OCI-LY7 (cell line): ENCODE measurements around the gene ASB4. TPM values are rescaled to one million over a fixed set of nuclear protein-coding genes. Genes with fewer than 3 reads are reported as not detected.

ENCODE experiments used
- BruUV-seq: library from RNA; stranded (reverse); fragments of 400-500 nt; replicated peaks from 2 replicates; lab custom pipeline; 2021; lab: Mats Ljungman, UMichigan
- CTCF ChIA-PET: fragments of 300-600 bp; sonication (Branson Sonifier 250); formaldehyde crosslinking; loops from one replicate; lab custom pipeline; 2022; ENCODE audit warnings: antibody characterized with exemption; ENCODE audit not compliant: unreplicated experiment; lab: Charles Lee
- POLR2A ChIA-PET: fragments of 300-600 bp; sonication (Branson Sonifier 250); formaldehyde crosslinking; loops from one replicate; lab custom pipeline; 2022; ENCODE audit warnings: antibody characterized with exemption; lab: Charles Lee
- DNase-seq: peaks from one replicate; pipeline ENCODE4 v3.0.0-alpha.2; 2015; ENCODE audit warnings: low spot score
- H2AFZ ChIP-seq: fragments of 200-600 bp; sonication (generic), shearing (Covaris generic); 2 replicates; pipeline ENCODE4 v1.6.1; 2014; ENCODE audit warnings: mild to moderate bottlenecking, antibody characterized with exemption, low read length, moderate library complexity
- H3K27ac ChIP-seq: fragments of 200-600 bp; sonication (generic); 2 replicates; pipeline ENCODE4 v1.5.1; 2014; ENCODE audit warnings: mixed run types, low read depth, mild to moderate bottlenecking, moderate library complexity, low read length, inconsistent platforms; ENCODE audit not compliant: poor library complexity, severe bottlenecking
- H3K36me3 ChIP-seq: fragments of 200-600 bp; sonication (generic); 2 replicates; pipeline ENCODE4 v1.6.1; 2014; ENCODE audit warnings: mild to moderate bottlenecking, antibody characterized with exemption, low read length, moderate library complexity, mixed read lengths; ENCODE audit not compliant: insufficient read depth
- H3K4me1 ChIP-seq: fragments of 200-600 bp; sonication (generic); 2 replicates; pipeline ENCODE4 v1.5.1; 2014; ENCODE audit warnings: mild to moderate bottlenecking, low read length; ENCODE audit not compliant: insufficient read depth, poor library complexity, severe bottlenecking
- H3K4me2 ChIP-seq: fragments of 200-600 bp; sonication (generic); 2 replicates; pipeline ENCODE4 v1.6.1; 2014; ENCODE audit warnings: mild to moderate bottlenecking, low read length
- H3K4me3 ChIP-seq: fragments of 200-600 bp; sonication (generic); 2 replicates; pipeline ENCODE4 v1.5.1; 2014; ENCODE audit warnings: mild to moderate bottlenecking, low read depth, low read length; ENCODE audit not compliant: poor library complexity, severe bottlenecking
- H3K79me2 ChIP-seq: fragments of 200-600 bp; sonication (generic); 2 replicates; pipeline ENCODE4 v1.6.1; 2016; ENCODE audit warnings: low read depth, mild to moderate bottlenecking, low read length, moderate library complexity, mixed read lengths; ENCODE audit not compliant: insufficient read depth
- H3K9me2 ChIP-seq: fragments of 200-600 bp; sonication (generic); 2 replicates; pipeline ENCODE4 v1.6.1; 2016; ENCODE audit warnings: mild to moderate bottlenecking, low read length, mixed read lengths; ENCODE audit not compliant: insufficient read depth
- H3K9me3 ChIP-seq: fragments of 200-600 bp; sonication (generic); 2 replicates; pipeline ENCODE4 v1.6.1; 2014; ENCODE audit warnings: mild to moderate bottlenecking, mixed run types, low read length, mixed read lengths
- H4K20me1 ChIP-seq: fragments of 200-600 bp; sonication (generic); 2 replicates; pipeline ENCODE4 v1.6.1; 2014; ENCODE audit warnings: mild to moderate bottlenecking, antibody characterized with exemption, low read length, moderate library complexity, mixed read lengths; ENCODE audit not compliant: insufficient read depth
- EZH2phosphoT487 ChIP-seq: fragments of 200-600 bp; sonication (generic); IDR thresholded peaks from 2 replicates; pipeline ENCODE4 v1.6.1; 2018; ENCODE audit warnings: low read depth, borderline replicate concordance, mild to moderate bottlenecking, mixed run types, antibody characterized with exemption, low read length, moderate library complexity, mixed read lengths
- intact Hi-C: fragments of 100-400 bp; cut with micrococcal nuclease; formaldehyde crosslinking; loops from one replicate; pipeline ENCODE4 v1.10.0; 2022; ENCODE audit not compliant: unreplicated experiment
- total RNA-seq, 2 experiments: library from RNA; depleted of rRNA in 1 of 2; stranded (reverse); fragments of >200 nt in 1 of 2; shearing (Covaris generic) in 1 of 2; gene quantifications; 2 replicates each; pipeline ENCODE4 v1.2.3, GENCODE V29; 2014 to 2022
- TF ChIP-seq, protein P1 (sequence below): fragments of 200-600 bp; sonication (generic); conservative IDR thresholded peaks from 2 replicates; pipeline ENCODE4 v1.5.1; 2014; ENCODE audit warnings: mild to moderate bottlenecking, antibody characterized with exemption, low read length, moderate library complexity, mixed read lengths

ASB4 gene
- total RNA-seq, 2 experiments from 2014 or later, result not detected

DNA sequence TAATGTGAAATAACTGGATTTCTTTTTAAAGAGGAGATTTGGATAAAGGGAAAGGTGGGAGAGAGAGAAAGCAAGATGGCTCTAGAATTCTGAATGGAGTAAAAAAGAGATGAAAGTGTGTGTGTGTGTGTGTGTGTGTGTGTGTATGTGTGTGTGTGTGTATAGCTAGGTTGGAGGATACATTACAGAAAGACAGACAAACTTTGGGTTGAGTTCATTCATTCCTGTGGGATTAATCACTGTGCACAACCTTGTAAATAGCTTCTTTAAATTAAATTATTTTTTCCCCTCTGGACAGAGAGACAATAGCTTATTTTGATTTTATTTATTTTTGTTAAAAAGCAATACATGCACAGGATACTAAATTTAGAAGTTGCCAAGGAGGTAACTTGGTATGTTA is 7.5 kb downstream of the ASB4 start:
- no TSS peak for BruUV-seq
- H3K27ac ChIP-seq, result no peak overlapping the region
- no peaks in the 10 kb centered on the region for H3K4me1 ChIP-seq
- H3K36me3 ChIP-seq, result no peaks in the 10 kb centered on the region
- CTCF ChIA-PET, result no interaction called here
- no peak for DNase-seq
- no peak overlapping the region for H3K4me3 ChIP-seq
- H3K9me3 ChIP-seq, result no peaks in the 10 kb centered on the region
- H2AFZ ChIP-seq, result no peak overlapping the region
- intact Hi-C loops, result no loop called here
- POLR2A ChIA-PET, result no interaction called here
- H3K9me2 ChIP-seq, result no peaks in the 10 kb centered on the region
- H3K4me2 ChIP-seq, result no peak overlapping the region
- H4K20me1 ChIP-seq, result no peaks in the 10 kb centered on the region
- H3K79me2 ChIP-seq, result no peaks in the 10 kb centered on the region
- TF ChIP-seq, protein P1, sequence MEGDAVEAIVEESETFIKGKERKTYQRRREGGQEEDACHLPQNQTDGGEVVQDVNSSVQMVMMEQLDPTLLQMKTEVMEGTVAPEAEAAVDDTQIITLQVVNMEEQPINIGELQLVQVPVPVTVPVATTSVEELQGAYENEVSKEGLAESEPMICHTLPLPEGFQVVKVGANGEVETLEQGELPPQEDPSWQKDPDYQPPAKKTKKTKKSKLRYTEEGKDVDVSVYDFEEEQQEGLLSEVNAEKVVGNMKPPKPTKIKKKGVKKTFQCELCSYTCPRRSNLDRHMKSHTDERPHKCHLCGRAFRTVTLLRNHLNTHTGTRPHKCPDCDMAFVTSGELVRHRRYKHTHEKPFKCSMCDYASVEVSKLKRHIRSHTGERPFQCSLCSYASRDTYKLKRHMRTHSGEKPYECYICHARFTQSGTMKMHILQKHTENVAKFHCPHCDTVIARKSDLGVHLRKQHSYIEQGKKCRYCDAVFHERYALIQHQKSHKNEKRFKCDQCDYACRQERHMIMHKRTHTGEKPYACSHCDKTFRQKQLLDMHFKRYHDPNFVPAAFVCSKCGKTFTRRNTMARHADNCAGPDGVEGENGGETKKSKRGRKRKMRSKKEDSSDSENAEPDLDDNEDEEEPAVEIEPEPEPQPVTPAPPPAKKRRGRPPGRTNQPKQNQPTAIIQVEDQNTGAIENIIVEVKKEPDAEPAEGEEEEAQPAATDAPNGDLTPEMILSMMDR, result no peak

DNA sequence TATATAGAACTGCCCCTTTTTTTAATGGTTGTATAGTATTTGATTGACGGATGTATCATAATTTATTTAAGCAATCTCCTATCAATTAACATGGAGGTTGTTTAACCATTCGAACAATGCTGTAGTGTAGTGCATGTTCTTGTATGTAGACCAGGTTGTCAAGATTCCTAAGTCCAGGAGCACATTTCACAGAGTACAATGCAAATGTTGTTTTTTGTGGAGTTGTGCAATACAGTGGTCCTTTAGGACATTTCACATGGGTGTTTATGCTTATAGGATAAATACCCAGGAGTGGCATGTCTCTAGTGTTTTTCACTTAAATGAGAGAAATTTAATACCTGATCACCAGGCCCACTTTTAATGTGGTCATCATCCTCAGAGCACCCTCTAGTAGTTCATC is 8.1 kb downstream of the ASB4 start:
- intact Hi-C loops, result no loop called here
- ChIA-PET CTCF (no interaction called here), POLR2A (no interaction called here)
- Histone ChIP-seq H3K9me3 (no peaks in the 10 kb centered on the region), H2AFZ (no peak overlapping the region), H3K4me3 (no peak overlapping the region), H3K79me2 (no peaks in the 10 kb centered on the region), H3K4me2 (no peak overlapping the region), H3K27ac (no peak overlapping the region), H3K36me3 (no peaks in the 10 kb centered on the region), H4K20me1 (no peaks in the 10 kb centered on the region), H3K9me2 (no peaks in the 10 kb centered on the region), H3K4me1 (no peaks in the 10 kb centered on the region)
- no peak for DNase-seq
- TF ChIP-seq, protein P1, result no peak
- no peak for TF ChIP-seq EZH2phosphoT487
- no TSS peak for BruUV-seq

DNA sequence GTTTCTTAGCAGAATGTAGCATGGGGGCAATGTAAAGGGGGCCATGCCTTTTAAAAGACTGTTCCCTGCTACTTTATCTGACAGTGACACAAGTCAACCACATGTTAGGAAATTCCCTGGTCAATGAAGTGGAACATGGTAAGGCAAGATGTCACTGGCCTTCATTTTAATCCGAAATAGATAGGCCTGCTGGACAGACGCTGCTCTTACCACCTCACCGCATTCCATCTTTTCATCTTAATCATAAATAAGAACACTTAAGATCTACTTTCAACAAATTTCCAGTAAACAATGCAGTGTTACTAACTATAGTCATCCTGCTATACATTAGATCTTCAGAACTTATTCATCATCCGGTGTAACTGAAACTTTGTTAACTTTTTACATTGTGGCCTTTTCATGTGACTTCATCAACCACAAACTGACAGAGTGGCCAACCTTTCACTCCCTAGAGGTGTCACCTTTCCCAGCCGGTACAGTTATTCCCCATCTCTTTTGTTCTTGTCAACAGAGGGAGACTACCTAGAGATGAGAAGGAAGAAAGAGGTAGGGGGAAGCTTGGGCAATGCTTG is 15.6 kb downstream of the ASB4 start:
- Histone ChIP-seq H3K4me3 (no peak overlapping the region), H3K9me2 (no peaks in the 10 kb centered on the region), H3K79me2 (no peaks in the 10 kb centered on the region), H4K20me1 (no peaks in the 10 kb centered on the region), H3K36me3 (no peaks in the 10 kb centered on the region), H2AFZ (no peak overlapping the region), H3K4me2 (no peak overlapping the region), H3K4me1 (no peaks in the 10 kb centered on the region), H3K27ac (no peak overlapping the region), H3K9me3 (no peaks in the 10 kb centered on the region)
- TF ChIP-seq EZH2phosphoT487, result no peak
- TF ChIP-seq, protein P1, result no peak
- no TSS peak for BruUV-seq
- intact Hi-C loops, result no loop called here
- DNase-seq, result no peak
- POLR2A ChIA-PET, result interaction anchor here (0.6 kb wide), 1 partner anchor 82 kb away, joined by 3 read pairs; no protein-coding TSS in a partner anchor
- CTCF ChIA-PET, result no interaction called here
